ENCODE results near the gene FBXO34.

FBXO34 gene

DNA sequence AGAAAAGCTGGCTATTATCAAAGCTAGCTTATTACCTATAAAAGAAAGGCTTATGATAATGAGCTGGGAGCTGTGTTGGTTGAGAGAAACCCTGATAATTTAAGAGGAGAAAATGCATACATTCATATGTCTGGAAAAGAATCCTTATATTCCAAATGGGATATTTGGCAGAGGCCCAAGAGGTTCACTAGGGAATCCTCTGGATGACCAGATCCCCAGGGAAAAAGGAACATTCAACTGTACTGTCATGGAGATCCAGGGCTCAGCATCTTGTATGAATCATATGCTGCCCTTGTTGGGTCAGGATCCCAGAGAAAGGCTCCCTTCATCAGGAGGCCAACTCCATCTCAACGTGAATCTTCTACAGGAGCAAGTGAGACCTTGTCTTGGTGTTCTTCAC, 16.6 kb upstream of the FBXO34 start:
- no peaks in the 10 kb centered on the region for H3K9me3 ChIP-seq (ENCODE audit: insufficient read depth, low read length)
- TF ChIP-seq EZH2phosphoT487 (conservative IDR thresholded peaks at IDR 0.05; ENCODE audit: low read length) (no peak), CTCF (IDR thresholded peaks at IDR 0.05; ENCODE audit: insufficient read depth, low read length, poor library complexity, severe bottlenecking) (no peak)
- no peaks in the 10 kb centered on the region for H3K79me2 ChIP-seq (ENCODE audit: insufficient read depth, low read length)
- no peak overlapping the region for H2AFZ ChIP-seq (ENCODE audit: low read depth, low read length, severe bottlenecking)
- H3K4me2 ChIP-seq (ENCODE audit: low read depth, low read length, poor library complexity, severe bottlenecking): no peak overlapping the region
- H3K27me3 ChIP-seq (ENCODE audit: low read length): no peaks in the 10 kb centered on the region
- no peak overlapping the region for H3K9ac ChIP-seq (ENCODE audit: low read length)
- H3K27ac ChIP-seq (ENCODE audit: low read depth, low read length): no peak overlapping the region
- no peaks in the 10 kb centered on the region for H3K9me2 ChIP-seq (replicated peaks; ENCODE audit: insufficient read depth, low read length)
- no peaks in the 10 kb centered on the region for H4K20me1 ChIP-seq (ENCODE audit: low read depth, low read length)
- H3K4me3 ChIP-seq (ENCODE audit: insufficient read depth, low read length, poor library complexity, severe bottlenecking): no peak overlapping the region
- no peaks in the 10 kb centered on the region for H3F3A ChIP-seq (ENCODE audit: insufficient read depth)
- no peaks in the 10 kb centered on the region for H3K36me3 ChIP-seq (ENCODE audit: low read length)

GRCh38 chr14:55255979-55256378, 15.2 kb upstream of the FBXO34 start:
- H3F3A ChIP-seq (ENCODE audit: insufficient read depth): no peaks in the 10 kb centered on the region
- H3K9me3 ChIP-seq (ENCODE audit: insufficient read depth, low read length): no peaks in the 10 kb centered on the region
- TF ChIP-seq CTCF (IDR thresholded peaks at IDR 0.05; ENCODE audit: insufficient read depth, low read length, poor library complexity, severe bottlenecking) (no peak), EZH2phosphoT487 (conservative IDR thresholded peaks at IDR 0.05; ENCODE audit: low read length) (no peak)
- H3K27ac ChIP-seq (ENCODE audit: low read depth, low read length): no peak overlapping the region
- no peaks in the 10 kb centered on the region for H3K9me2 ChIP-seq (replicated peaks; ENCODE audit: insufficient read depth, low read length)
- no peak overlapping the region for H3K4me2 ChIP-seq (ENCODE audit: low read depth, low read length, poor library complexity, severe bottlenecking)
- no peaks in the 10 kb centered on the region for H4K20me1 ChIP-seq (ENCODE audit: low read depth, low read length)
- H2AFZ ChIP-seq (ENCODE audit: low read depth, low read length, severe bottlenecking): no peak overlapping the region
- H3K9ac ChIP-seq (ENCODE audit: low read length): no peak overlapping the region
- no peaks in the 10 kb centered on the region for H3K36me3 ChIP-seq (ENCODE audit: low read length)
- no peaks in the 10 kb centered on the region for H3K27me3 ChIP-seq (ENCODE audit: low read length)
- no peaks in the 10 kb centered on the region for H3K79me2 ChIP-seq (ENCODE audit: insufficient read depth, low read length)
- no peak overlapping the region for H3K4me3 ChIP-seq (ENCODE audit: insufficient read depth, low read length, poor library complexity, severe bottlenecking)

DNA sequence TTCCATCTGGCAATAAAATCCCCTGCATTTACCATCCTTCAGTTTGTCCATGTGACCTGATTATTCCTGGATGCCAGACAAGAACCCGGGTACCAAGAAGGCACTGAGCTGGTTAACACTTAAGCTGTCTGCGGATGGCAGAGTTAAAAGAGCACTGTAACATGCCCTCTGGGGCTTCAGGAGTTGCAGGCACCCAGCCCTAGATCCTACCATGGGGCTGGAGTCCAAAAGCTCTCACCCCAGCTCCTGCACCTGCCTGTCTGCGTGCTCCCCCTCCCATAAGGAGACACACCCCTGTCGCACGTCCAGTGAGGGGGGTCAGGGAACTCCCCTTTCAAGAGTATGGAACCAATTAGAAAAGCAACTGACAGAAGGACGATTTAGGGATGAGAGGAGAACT, 14.6 kb upstream of the FBXO34 start:
- Histone ChIP-seq H3K27ac (ENCODE audit: low read depth, low read length) (no peak overlapping the region), H3K9me3 (ENCODE audit: insufficient read depth, low read length) (no peaks in the 10 kb centered on the region), H3K36me3 (ENCODE audit: low read length) (no peaks in the 10 kb centered on the region), H3F3A (ENCODE audit: insufficient read depth) (no peaks in the 10 kb centered on the region), H3K9ac (ENCODE audit: low read length) (no peak overlapping the region), H3K4me2 (ENCODE audit: low read depth, low read length, poor library complexity, severe bottlenecking) (no peak overlapping the region), H3K4me3 (ENCODE audit: insufficient read depth, low read length, poor library complexity, severe bottlenecking) (no peak overlapping the region), H2AFZ (ENCODE audit: low read depth, low read length, severe bottlenecking) (no peak overlapping the region), H4K20me1 (ENCODE audit: low read depth, low read length) (no peaks in the 10 kb centered on the region), H3K79me2 (ENCODE audit: insufficient read depth, low read length) (no peaks in the 10 kb centered on the region), H3K27me3 (ENCODE audit: low read length) (no peaks in the 10 kb centered on the region), H3K9me2 (replicated peaks; ENCODE audit: insufficient read depth, low read length) (no peaks in the 10 kb centered on the region)
- no peak for TF ChIP-seq CTCF (IDR thresholded peaks at IDR 0.05; ENCODE audit: insufficient read depth, low read length, poor library complexity, severe bottlenecking)
- TF ChIP-seq EZH2phosphoT487 (conservative IDR thresholded peaks at IDR 0.05; ENCODE audit: low read length): no peak

DNA sequence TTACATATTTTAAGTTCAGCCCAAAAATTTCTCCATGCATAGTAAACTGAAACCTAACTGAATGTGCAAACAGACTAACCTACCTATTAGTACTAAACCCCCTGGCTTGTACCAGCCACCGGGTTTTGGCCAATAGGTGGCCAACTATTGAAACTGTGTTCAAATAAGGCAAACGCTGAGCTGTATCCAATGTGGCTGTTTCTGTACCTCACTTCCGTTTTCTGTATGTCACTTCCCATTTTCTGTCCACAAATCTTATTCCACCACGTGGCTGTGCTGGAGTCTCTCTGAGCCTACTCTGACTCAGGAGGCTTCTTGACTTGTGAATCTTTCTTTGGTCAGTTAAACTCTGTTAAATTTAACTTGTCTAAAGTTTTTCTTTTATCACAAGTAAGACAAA, 6.0 kb upstream of the FBXO34 start:
- H3K27ac ChIP-seq (ENCODE audit: low read depth, low read length): no peak overlapping the region

More for the DNA sequence above, 6.0 kb upstream of the FBXO34 start:
- no peak overlapping the region for H3K4me3 ChIP-seq (ENCODE audit: insufficient read depth, low read length, poor library complexity, severe bottlenecking)
- H3K27me3 ChIP-seq (ENCODE audit: low read length): no peaks in the 10 kb centered on the region
- no peak overlapping the region for H3K4me2 ChIP-seq (ENCODE audit: low read depth, low read length, poor library complexity, severe bottlenecking)
- H3K36me3 ChIP-seq (ENCODE audit: low read length): no peaks in the 10 kb centered on the region
- H3K9me3 ChIP-seq (ENCODE audit: insufficient read depth, low read length): no peaks in the 10 kb centered on the region
- H4K20me1 ChIP-seq (ENCODE audit: low read depth, low read length): no peaks in the 10 kb centered on the region
- peak overlapping the region; percentile 62 for H2AFZ ChIP-seq (ENCODE audit: low read depth, low read length, severe bottlenecking)
- no peaks in the 10 kb centered on the region for H3K79me2 ChIP-seq (ENCODE audit: insufficient read depth, low read length)
- TF ChIP-seq CTCF (IDR thresholded peaks at IDR 0.05; ENCODE audit: insufficient read depth, low read length, poor library complexity, severe bottlenecking) (no peak), EZH2phosphoT487 (conservative IDR thresholded peaks at IDR 0.05; ENCODE audit: low read length) (no peak)
- no peak overlapping the region for H3K9ac ChIP-seq (ENCODE audit: low read length)
- no peaks in the 10 kb centered on the region for H3F3A ChIP-seq (ENCODE audit: insufficient read depth)
- no peaks in the 10 kb centered on the region for H3K9me2 ChIP-seq (replicated peaks; ENCODE audit: insufficient read depth, low read length)
